ENCODE results near the gene RGS4.

GRCh38 chr1:163036671-163037070 lies 32.5 kb upstream of the RGS4 start:
- TF ChIP-seq, protein P1, sequence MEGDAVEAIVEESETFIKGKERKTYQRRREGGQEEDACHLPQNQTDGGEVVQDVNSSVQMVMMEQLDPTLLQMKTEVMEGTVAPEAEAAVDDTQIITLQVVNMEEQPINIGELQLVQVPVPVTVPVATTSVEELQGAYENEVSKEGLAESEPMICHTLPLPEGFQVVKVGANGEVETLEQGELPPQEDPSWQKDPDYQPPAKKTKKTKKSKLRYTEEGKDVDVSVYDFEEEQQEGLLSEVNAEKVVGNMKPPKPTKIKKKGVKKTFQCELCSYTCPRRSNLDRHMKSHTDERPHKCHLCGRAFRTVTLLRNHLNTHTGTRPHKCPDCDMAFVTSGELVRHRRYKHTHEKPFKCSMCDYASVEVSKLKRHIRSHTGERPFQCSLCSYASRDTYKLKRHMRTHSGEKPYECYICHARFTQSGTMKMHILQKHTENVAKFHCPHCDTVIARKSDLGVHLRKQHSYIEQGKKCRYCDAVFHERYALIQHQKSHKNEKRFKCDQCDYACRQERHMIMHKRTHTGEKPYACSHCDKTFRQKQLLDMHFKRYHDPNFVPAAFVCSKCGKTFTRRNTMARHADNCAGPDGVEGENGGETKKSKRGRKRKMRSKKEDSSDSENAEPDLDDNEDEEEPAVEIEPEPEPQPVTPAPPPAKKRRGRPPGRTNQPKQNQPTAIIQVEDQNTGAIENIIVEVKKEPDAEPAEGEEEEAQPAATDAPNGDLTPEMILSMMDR (IDR thresholded peaks at IDR 0.05), result no peak
- TF ChIP-seq POLR2AphosphoS5 (IDR thresholded peaks at IDR 0.05; ENCODE audit: insufficient read depth in 1 of 2, low read depth in 1 of 2), result no peak
